Keratinocyte (primary cell): ENCODE measurements around the gene CSTA. TPM values are rescaled to one million over a fixed set of nuclear protein-coding genes. Genes with fewer than 3 reads are reported as not detected.

Experiments
- DNase-seq: peaks from one replicate; pipeline ENCODE4 v3.0.0-alpha.2; 2011; ENCODE audit warnings: low read depth, missing footprints, low spot score
- FAIRE-seq: peaks from 2 replicates; lab custom pipeline; 2011; peaks lifted over from hg19 to GRCh38; lab: Jason Lieb, UNC
- H2AFZ ChIP-seq: 2 replicates; pipeline ENCODE4 v1.6.0; 2012; ENCODE audit warnings: low read length, control low read depth, inconsistent platforms; ENCODE audit not compliant: control insufficient read depth
- H3K27ac ChIP-seq: 2 replicates; pipeline ENCODE4 v1.5.1; 2011; ENCODE audit warnings: low read length; ENCODE audit not compliant: control insufficient read depth, insufficient read depth
- H3K27me3 ChIP-seq: 3 replicates; pipeline ENCODE4 v1.6.0; 2011; ENCODE audit warnings: low read length; ENCODE audit not compliant: control insufficient read depth, insufficient read depth; ENCODE audit errors: extremely low read depth
- H3K36me3 ChIP-seq, 2 experiments: 2 replicates in 1 of 2; 3 replicates in 1 of 2; pipeline ENCODE4 v1.5.1; 2011; ENCODE audit warnings: low read length in 2 of 2, mild to moderate bottlenecking in 1 of 2; ENCODE audit not compliant: control insufficient read depth in 2 of 2, insufficient read depth in 2 of 2; ENCODE audit errors: extremely low read depth in 1 of 2
- H3K4me1 ChIP-seq: 3 replicates; pipeline ENCODE4 v1.5.1; 2011; ENCODE audit warnings: low read length; ENCODE audit not compliant: control insufficient read depth, insufficient read depth; ENCODE audit errors: extremely low read depth
- H3K4me2 ChIP-seq: 3 replicates; pipeline ENCODE4 v1.6.0; 2011; ENCODE audit warnings: low read depth, low read length; ENCODE audit not compliant: control insufficient read depth, insufficient read depth; ENCODE audit errors: extremely low read depth
- H3K4me3 ChIP-seq, 3 experiments: fragments of 200-600 bp in 1 of 3; sonication (generic) in 1 of 3; 2 replicates in 2 of 3; 3 replicates in 1 of 3; pipeline ENCODE4 v1.5.1; 2011 to 2016; ENCODE audit warnings: low read length in 3 of 3, mild to moderate bottlenecking in 3 of 3, control low read depth in 2 of 3, inconsistent platforms in 1 of 3, low read depth in 1 of 3, mixed read lengths in 1 of 3, mixed run types in 1 of 3, moderate library complexity in 1 of 3; ENCODE audit not compliant: control insufficient read depth in 2 of 3, insufficient read depth in 2 of 3; ENCODE audit errors: extremely low read depth in 1 of 3
- H3K79me2 ChIP-seq: 2 replicates; pipeline ENCODE4 v1.6.0; 2012; ENCODE audit warnings: low read length; ENCODE audit not compliant: control insufficient read depth, insufficient read depth
- H3K9ac ChIP-seq: 3 replicates; pipeline ENCODE4 v1.6.0; 2011; ENCODE audit warnings: low read length; ENCODE audit not compliant: control insufficient read depth, insufficient read depth; ENCODE audit errors: extremely low read depth
- H3K9me1 ChIP-seq: 3 replicates; pipeline ENCODE4 v1.6.0; 2011; ENCODE audit warnings: low read length; ENCODE audit not compliant: control insufficient read depth, insufficient read depth; ENCODE audit errors: extremely low read depth
- H3K9me3 ChIP-seq: 2 replicates; pipeline ENCODE4 v1.5.1; 2012; ENCODE audit warnings: low read depth, low read length; ENCODE audit not compliant: control insufficient read depth
- H4K20me1 ChIP-seq: 3 replicates; pipeline ENCODE4 v1.6.0; 2011; ENCODE audit warnings: low read length; ENCODE audit not compliant: control insufficient read depth, insufficient read depth; ENCODE audit errors: extremely low read depth
- CTCF ChIP-seq, 3 experiments: IDR thresholded peaks in 1 of 3; conservative IDR thresholded peaks in 1 of 3; optimal IDR thresholded peaks in 1 of 3; 2 replicates in 2 of 3; 3 replicates in 1 of 3; pipeline versions ENCODE3 to v1.5.1; 2011; ENCODE audit warnings: low read length in 3 of 3, mild to moderate bottlenecking in 3 of 3, moderate library complexity in 2 of 3, control low read depth in 1 of 3, inconsistent platforms in 1 of 3; ENCODE audit not compliant: insufficient read depth in 2 of 3; ENCODE audit errors: extremely low read depth in 1 of 3
- EZH2 ChIP-seq: IDR thresholded peaks from one replicate; pipeline ENCODE4 v1.6.1; 2012; ENCODE audit warnings: inconsistent platforms, mild to moderate bottlenecking, low read length, moderate library complexity
- dilution Hi-C: fragments of 300-500 bp; cut with MboI; formaldehyde crosslinking; loops from one replicate; pipeline ENCODE4 v1.7.0; 2020; ENCODE audit warnings: low sequenced_read_pairs; ENCODE audit not compliant: extremely low pct_ligation_motif_present
- polyA plus RNA-seq, 5 experiments: library from polyadenylated mRNA; depleted of rRNA in 3 of 5; stranded (reverse) in 3 of 5; stranded (forward) in 1 of 5; unstranded in 1 of 5; fragments of >200 nt; gene quantifications; 1 replicate in 1 of 5; 2 replicates in 3 of 5; 3 replicates in 1 of 5; pipeline versions ENCODE4 v1.2.1 to v1.2.3, GENCODE V29; 2011 to 2012; ENCODE audit warnings: missing spikeins in 2 of 5, low read depth in 1 of 5, low replicate concordance in 1 of 5

The CSTA gene
- polyA plus RNA-seq, 1 donor (not counting 4 experiments of a cell fraction or from before 2014, with no cell fraction given): 1,138 TPM

GRCh38 chr3:122299872-122300460 lies 25.1 kb upstream of the CSTA start:
- dilution Hi-C loops: no loop called here
- peaks cover 4% of the 10 kb centered on the region for H3K4me1 ChIP-seq
- no peak overlapping the region for H3K4me3 ChIP-seq
- H4K20me1 ChIP-seq: no peaks in the 10 kb centered on the region
- H3K9me1 ChIP-seq: no peaks in the 10 kb centered on the region
- no peak overlapping the region for H3K9ac ChIP-seq
- no peak overlapping the region for H3K27ac ChIP-seq
- no peak overlapping the region for H2AFZ ChIP-seq
- no peaks in the 10 kb centered on the region for H3K9me3 ChIP-seq
- TF ChIP-seq EZH2: no peak
- peak; percentile 44 to 57 (median 52) for TF ChIP-seq CTCF (optimal IDR thresholded peaks at IDR 0.05 in 1 of 3, IDR thresholded peaks at IDR 0.05 in 1 of 3, conservative IDR thresholded peaks at IDR 0.05 in 1 of 3; ENCODE audit: extremely low read depth in 1 of 3, insufficient read depth in 2 of 3, low read length in 3 of 3)
- no peak overlapping the region for H3K4me2 ChIP-seq
- H3K36me3 ChIP-seq: no peaks in the 10 kb centered on the region
- no peaks in the 10 kb centered on the region for H3K27me3 ChIP-seq
- H3K79me2 ChIP-seq: no peaks in the 10 kb centered on the region
- DNase-seq (no peak), FAIRE-seq (no peak)

GRCh38 chr3:122301063-122301462 lies 24.0 kb upstream of the CSTA start:
- peak overlapping the region; percentile 8 for H2AFZ ChIP-seq
- no peaks in the 10 kb centered on the region for H3K79me2 ChIP-seq
- H3K4me2 ChIP-seq: no peak overlapping the region
- FAIRE-seq: no peak
- TF ChIP-seq CTCF (optimal IDR thresholded peaks at IDR 0.05 in 1 of 3, IDR thresholded peaks at IDR 0.05 in 1 of 3, conservative IDR thresholded peaks at IDR 0.05 in 1 of 3; ENCODE audit: extremely low read depth in 1 of 3, insufficient read depth in 2 of 3, low read length in 3 of 3) (no peak), EZH2 (no peak)
- no peaks in the 10 kb centered on the region for H3K4me1 ChIP-seq
- no peak overlapping the region for H3K4me3 ChIP-seq
- H3K9me1 ChIP-seq: no peaks in the 10 kb centered on the region
- no peak overlapping the region for H3K9ac ChIP-seq
- H4K20me1 ChIP-seq: no peaks in the 10 kb centered on the region
- H3K27ac ChIP-seq: no peak overlapping the region
- DNase-seq: no peak
- dilution Hi-C loops: no loop called here
- no peaks in the 10 kb centered on the region for H3K36me3 ChIP-seq
- no peaks in the 10 kb centered on the region for H3K27me3 ChIP-seq
- no peaks in the 10 kb centered on the region for H3K9me3 ChIP-seq
